K562 (cell line): ENCODE data around the gene MRPL2. TPM values are rescaled to one million over a fixed set of nuclear protein-coding genes. Genes with fewer than 3 reads are reported as not detected.

Source experiments
- ATAC-seq: fragments of 200-7000 bp; cut with Tn5 transposase; 3 replicates; pipeline ENCODE4 v1.9.1; 2020; ENCODE audit warnings: moderate library complexity
- BruUV-seq: library from RNA; stranded (reverse); fragments of 400-500 nt; replicated peaks from 2 replicates; lab custom pipeline; 2021; lab: Mats Ljungman, UMichigan
- CTCF ChIA-PET: fragments of 300-600 bp; formaldehyde crosslinking; extraction: SDS; loops from one replicate; lab custom pipeline; 2021; ENCODE audit warnings: low intra/inter-chr PET ratio; lab: Yijun Ruan, JAX
- POLR2A ChIA-PET: fragments of 300-600, 350-650 bp; sonication (Branson Sonifier 250); formaldehyde crosslinking; extraction: SDS; loops from one replicate; lab custom pipeline; 2021; ENCODE audit warnings: antibody characterized with exemption, inconsistent platforms; lab: Yijun Ruan, JAX
- DNase-seq, 4 experiments: peaks; one replicate each; pipeline versions ENCODE4 v3.0.0 to v3.0.0-alpha.2; 2011 to 2018; ENCODE audit warnings: low spot score in 3 of 4, mixed read lengths in 3 of 4; ENCODE audit errors: extremely low read depth in 1 of 4
- FAIRE-seq: peaks from 2 replicates; lab custom pipeline; 2011; peaks lifted over from hg19 to GRCh38; lab: Jason Lieb, UNC
- H2AFZ ChIP-seq: 2 replicates; pipeline ENCODE4 v1.6.0; 2011; ENCODE audit warnings: low read depth, low read length, control low read depth, inconsistent platforms
- H3K27ac ChIP-seq: fragments of 200-600 bp; 3 replicates; pipeline ENCODE4 v1.8.0; 2011; ENCODE audit warnings: low read depth, mild to moderate bottlenecking, control low read depth, inconsistent platforms, low read length, moderate library complexity, mixed read lengths; ENCODE audit errors: extremely low read depth
- H3K27me3 ChIP-seq, 2 experiments: fragments of 300-600 bp in 1 of 2; 2 replicates in 1 of 2; 3 replicates in 1 of 2; pipeline versions ENCODE4 v1.6.0 to v1.8.0; 2011; ENCODE audit warnings: inconsistent platforms in 2 of 2, low read length in 2 of 2, mild to moderate bottlenecking in 1 of 2, mixed read lengths in 1 of 2, moderate library complexity in 1 of 2; ENCODE audit not compliant: control insufficient read depth in 2 of 2, insufficient read depth in 2 of 2
- H3K36me3 ChIP-seq: fragments of 300-600 bp; 3 replicates; pipeline ENCODE4 v1.8.0; 2011; ENCODE audit warnings: mild to moderate bottlenecking, low read length, inconsistent platforms; ENCODE audit not compliant: control insufficient read depth, insufficient read depth
- H3K4me1 ChIP-seq, 2 experiments: fragments of 200-600 bp in 1 of 2; replicated peaks in 1 of 2; 2 replicates in 1 of 2; 3 replicates in 1 of 2; pipeline versions ENCODE4 v1.5.1 to v1.8.0; 2011; ENCODE audit warnings: inconsistent platforms in 2 of 2, low read length in 2 of 2, mild to moderate bottlenecking in 1 of 2, mixed read lengths in 1 of 2, moderate library complexity in 1 of 2; ENCODE audit not compliant: control insufficient read depth in 2 of 2, insufficient read depth in 2 of 2
- H3K4me2 ChIP-seq: 2 replicates; pipeline ENCODE4 v1.6.1; 2011; ENCODE audit warnings: low read length, control low read depth, inconsistent platforms, mixed read lengths; ENCODE audit not compliant: insufficient read depth
- H3K4me3 ChIP-seq: fragments of 200-600 bp; sonication (generic), shearing (Covaris generic); 2 replicates; pipeline ENCODE4 v1.5.1; 2016; ENCODE audit warnings: control low read depth, inconsistent platforms
- H3K79me2 ChIP-seq: fragments of 200-600 bp; 3 replicates; pipeline ENCODE4 v1.8.0; 2011; ENCODE audit warnings: low read length, inconsistent platforms; ENCODE audit not compliant: control insufficient read depth, insufficient read depth
- H3K9ac ChIP-seq, 2 experiments: 2 replicates each; pipeline versions ENCODE4 v1.6.0 to v1.6.1; 2011; ENCODE audit warnings: low read depth in 2 of 2, low read length in 2 of 2, control low read depth in 1 of 2, inconsistent platforms in 1 of 2, mild to moderate bottlenecking in 1 of 2, mixed read lengths in 1 of 2; ENCODE audit not compliant: insufficient read depth in 1 of 2
- H3K9me1 ChIP-seq: one replicate; pipeline ENCODE4 v1.6.0; 2011; ENCODE audit warnings: inconsistent platforms, mild to moderate bottlenecking, low read length, moderate library complexity; ENCODE audit not compliant: control insufficient read depth, insufficient read depth
- H3K9me3 ChIP-seq: replicated peaks from 2 replicates; pipeline ENCODE4 v1.5.1; 2011; ENCODE audit warnings: low read depth, low read length, inconsistent platforms; ENCODE audit not compliant: control insufficient read depth, insufficient read depth
- H4K20me1 ChIP-seq: replicated peaks from 2 replicates; pipeline ENCODE4 v1.6.1; 2011; ENCODE audit warnings: low read length, inconsistent platforms, mixed read lengths; ENCODE audit not compliant: control insufficient read depth, insufficient read depth
- POLR2AphosphoS2 ChIP-seq: IDR thresholded peaks from 2 replicates; pipeline ENCODE4 v1.6.1; 2012; ENCODE audit warnings: low read length, improper control_type of control experiment
- POLR2G ChIP-seq: fragments of 200-400 bp; formaldehyde crosslinking; IDR thresholded peaks from 2 replicates; pipeline ENCODE4 v1.6.1; 2017; ENCODE audit warnings: low read depth, mild to moderate bottlenecking, antibody characterized with exemption, low read length, moderate library complexity
- RBFOX2 ChIP-seq: fragments of 200-400 bp; formaldehyde crosslinking; IDR thresholded peaks from 2 replicates; pipeline ENCODE4 v1.6.1; 2017; ENCODE audit warnings: low read depth, mild to moderate bottlenecking, low read length, moderate library complexity
- ZBTB33 ChIP-seq: sonication (generic); formaldehyde crosslinking; IDR thresholded peaks from 2 replicates; pipeline ENCODE4 v1.8.1; 2023; ENCODE audit warnings: mild to moderate bottlenecking, missing genetic modification reagents
- ZNF282 ChIP-seq: sonication (generic); formaldehyde crosslinking; IDR thresholded peaks from 2 replicates; pipeline ENCODE4 v1.8.1; 2023; ENCODE audit warnings: missing genetic modification reagents
- ZNF316 ChIP-seq: fragments of 450-650 bp; IDR thresholded peaks from 2 replicates; pipeline ENCODE4 v1.6.1; 2016
- WGBS: fragments of 100-300 bp; shearing (Covaris generic); methylation state at CpG from one replicate; pipeline ENCODE4 v1.1.6; 2016; ENCODE audit warnings: low coverage, mixed read lengths; ENCODE audit not compliant: insufficient coverage; ENCODE audit errors: missing lambda C conversion rate; 5-methylcytosine and 5-hydroxymethylcytosine counted together
- in situ Hi-C: fragments of 300-500 bp; cut with MboI; formaldehyde crosslinking; loops from 4 replicates; pipeline ENCODE4 v1.15.0; 2018; ENCODE audit warnings: inconsistent platforms, mixed read lengths
- intact Hi-C: fragments of 100-400 bp; cut with micrococcal nuclease; formaldehyde crosslinking; loops from 2 replicates; pipeline ENCODE4 v1.14.2; 2022
- polyA plus RNA-seq, 8 experiments: library from polyadenylated mRNA; depleted of rRNA in 4 of 8; stranded (reverse) in 5 of 8; unstranded in 3 of 8; fragments of >200 nt; fragmentation: Nextera tagmentation in 2 of 8; fragmentation: Illumina TruSeq in 1 of 8; extraction: Ambion mirVana in 2 of 8; extraction: Trizol in 1 of 8; gene quantifications; 2 replicates each; pipeline versions ENCODE4 v1.2.1 to v1.2.3, GENCODE V29; 2011 to 2014; ENCODE audit warnings: inconsistent platforms in 1 of 8, missing spikeins in 1 of 8
- total RNA-seq, 7 experiments: library from RNA; depleted of rRNA in 6 of 7; stranded (reverse); fragments of >200 nt in 6 of 7; fragmentation: Illumina TruSeq in 2 of 7; extraction: Trizol in 2 of 7; gene quantifications; 2 replicates each; pipeline versions ENCODE4 v1.2.1 to v1.2.3, GENCODE V29; 2011 to 2021; ENCODE audit warnings: low replicate concordance in 1 of 7

Gene MRPL2
- total and polyA plus RNA-seq, 9 of the 15 experiments (the other 6 are each of a cell fraction or from before 2014, with no cell fraction given): 63.1 to 262 (median 121) TPM

GRCh38 chr6:43047998-43048397, 11.2 kb downstream of the MRPL2 start:
- Histone ChIP-seq H3K27me3 (no peaks in the 10 kb centered on the region), H3K36me3 (peaks cover 71% of the 10 kb centered on the region), H4K20me1 (no peaks in the 10 kb centered on the region), H3K9ac (peak overlapping the region in 1 of 2 experiments; percentile 66; a peak in 2 of 4 replicates), H3K4me3 (no peak overlapping the region), H3K9me3 (no peaks in the 10 kb centered on the region), H3K9me1 (peaks cover 12% of the 10 kb centered on the region), H3K4me1 (peaks cover 14 to 17% of the 10 kb centered on the region in 2 experiments), H2AFZ (no peak overlapping the region), H3K27ac (no peak overlapping the region), H3K79me2 (peaks cover 16% of the 10 kb centered on the region), H3K4me2 (no peak overlapping the region)
- no peak for ATAC-seq
- WGBS: 91% methylated on average over 7 of the region's 7 CpGs
- ChIA-PET CTCF (no interaction called here), POLR2A (interaction anchor here (0.6 to 3.9 kb wide), 7 partner anchors 13 to 635 kb away, joined by 3 to 22 read pairs (median 3); no protein-coding TSS in a partner anchor)
- FAIRE-seq: no peak
- no TSS peak for BruUV-seq
- in situ Hi-C loops (no loop called here), intact Hi-C loops (no loop called here)
- TF ChIP-seq RBFOX2 (peak; percentile 52), POLR2G (peak; percentile 52; the same call in 1 of the 2 replicates), ZNF282 (CRISPR knock-in tag) (no peak)
- DNase-seq: no peak

GRCh38 chr6:43045371-43045930, 13.8 kb downstream of the MRPL2 start:
- Histone ChIP-seq H3K4me1 (peaks cover 0 to 2% of the 10 kb centered on the region in 2 experiments; a peak in 2 of 5 replicates), H3K9me3 (no peaks in the 10 kb centered on the region), H3K36me3 (peaks cover 72% of the 10 kb centered on the region), H3K4me3 (no peak overlapping the region), H3K27me3 (no peaks in the 10 kb centered on the region), H3K27ac (no peak overlapping the region), H3K4me2 (no peak overlapping the region), H4K20me1 (no peaks in the 10 kb centered on the region), H3K79me2 (no peaks in the 10 kb centered on the region; the same call in 2 of the 3 replicates), H2AFZ (no peak overlapping the region)
- intact Hi-C loops: no loop called here
- in situ Hi-C loops: no loop called here
- ATAC-seq: no peak
- POLR2A ChIA-PET: interaction anchor here (0.5 to 1.5 kb wide), 7 partner anchors 8 to 848 kb away, joined by 3 to 9 read pairs (median 3); partner anchors contain the start of genes CUL7 and RRP36
- WGBS: 92% methylated on average over 11 of the region's 11 CpGs
- no peak for FAIRE-seq
- no peak for DNase-seq
- no TSS peak for BruUV-seq
- 0 out of 2 replicates have a peak, but pooled peaks have one; percentile 53 for TF ChIP-seq POLR2AphosphoS2
- TF ChIP-seq RBFOX2: peak; percentile 26; the same call in 1 of the 2 replicates
- no peak for TF ChIP-seq ZNF316
- peak; percentile 70 for TF ChIP-seq ZBTB33 (CRISPR knock-in tag)
- 0 out of 2 replicates have a peak, but pooled peaks have one; percentile 7 for TF ChIP-seq POLR2G
- TF ChIP-seq, all 486 proteins: peak for 4
- CTCF ChIA-PET: no interaction called here
- peak overlapping the region in 1 of 2 experiments; percentile 4; a peak in 1 of 4 replicates for H3K9ac ChIP-seq
- peaks cover 3% of the 10 kb centered on the region for H3K9me1 ChIP-seq
